ENCODE data around the gene SLC39A8.

- no peak for TF ChIP-seq SMC3 (IDR thresholded peaks at IDR 0.05; ENCODE audit: low read depth, low read length)
- TF ChIP-seq CTCF (IDR thresholded peaks at IDR 0.05): no peak
- TF ChIP-seq GABPA (IDR thresholded peaks at IDR 0.05; ENCODE audit: low read depth): no peak
- no peak for TF ChIP-seq FOXM1 (IDR thresholded peaks at IDR 0.05; ENCODE audit: low read depth)
- no peak for TF ChIP-seq YY1 (IDR thresholded peaks at IDR 0.05; ENCODE audit: low read depth)
- no peak for TF ChIP-seq EZH2phosphoT487 (IDR thresholded peaks at IDR 0.05; ENCODE audit: borderline replicate concordance, low read depth)
- no peak for TF ChIP-seq EP300 (IDR thresholded peaks at IDR 0.05; ENCODE audit: borderline replicate concordance in 1 of 2, low read depth in 1 of 2, low read length in 1 of 2)
- no peak for TF ChIP-seq POLR2AphosphoS5 (IDR thresholded peaks at IDR 0.05; ENCODE audit: low read depth, low read length)
- no peak for TF ChIP-seq USF2 (IDR thresholded peaks at IDR 0.05; ENCODE audit: borderline replicate concordance, low read depth, low read length)
Observed at GRCh38 chr4:102322736-102323135, 22.5 kb downstream of the SLC39A8 start.
